ENCODE data around the gene PARP14. TPM values are rescaled to one million over a fixed set of nuclear protein-coding genes. Genes with fewer than 3 reads are reported as not detected.

The PARP14 gene
- total RNA-seq, 2 donors from 2014 or later, result 31.6 to 31.9 TPM

DNA sequence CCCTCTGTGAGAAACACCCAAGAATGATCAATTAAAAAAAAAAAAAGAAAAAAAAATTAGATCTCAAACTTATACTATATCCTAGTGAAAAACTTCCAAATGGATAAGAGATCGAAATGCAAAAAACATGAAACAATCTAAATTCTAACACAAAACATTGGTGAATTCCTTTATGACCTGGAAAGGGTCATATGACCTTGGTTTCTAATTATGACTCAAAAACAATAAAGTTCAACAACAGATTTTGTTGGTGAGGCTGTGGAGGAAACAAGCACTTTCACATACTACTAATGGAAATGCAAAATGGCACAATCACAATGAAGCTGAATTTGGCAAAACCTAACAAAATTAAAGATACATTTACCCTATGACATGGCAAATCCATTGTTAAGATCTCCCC lies 67.7 kb downstream of the PARP14 start:
- Histone ChIP-seq H3K36me3 (replicated peaks in 1 of 2; ENCODE audit: insufficient read depth in 1 of 2, low read depth in 2 of 2) (peaks cover 0 to 2% of the 10 kb centered on the region in 2 donors), H3K4me3 (no peak overlapping the region), H3K4me1 (no peaks in the 10 kb centered on the region), H3K27me3 (no peaks in the 10 kb centered on the region), H3K27ac (no peak overlapping the region), H3K9me3 (no peaks in the 10 kb centered on the region)
- no peak for TF ChIP-seq POLR2A (IDR thresholded peaks at IDR 0.05)
- TF ChIP-seq, protein P1, sequence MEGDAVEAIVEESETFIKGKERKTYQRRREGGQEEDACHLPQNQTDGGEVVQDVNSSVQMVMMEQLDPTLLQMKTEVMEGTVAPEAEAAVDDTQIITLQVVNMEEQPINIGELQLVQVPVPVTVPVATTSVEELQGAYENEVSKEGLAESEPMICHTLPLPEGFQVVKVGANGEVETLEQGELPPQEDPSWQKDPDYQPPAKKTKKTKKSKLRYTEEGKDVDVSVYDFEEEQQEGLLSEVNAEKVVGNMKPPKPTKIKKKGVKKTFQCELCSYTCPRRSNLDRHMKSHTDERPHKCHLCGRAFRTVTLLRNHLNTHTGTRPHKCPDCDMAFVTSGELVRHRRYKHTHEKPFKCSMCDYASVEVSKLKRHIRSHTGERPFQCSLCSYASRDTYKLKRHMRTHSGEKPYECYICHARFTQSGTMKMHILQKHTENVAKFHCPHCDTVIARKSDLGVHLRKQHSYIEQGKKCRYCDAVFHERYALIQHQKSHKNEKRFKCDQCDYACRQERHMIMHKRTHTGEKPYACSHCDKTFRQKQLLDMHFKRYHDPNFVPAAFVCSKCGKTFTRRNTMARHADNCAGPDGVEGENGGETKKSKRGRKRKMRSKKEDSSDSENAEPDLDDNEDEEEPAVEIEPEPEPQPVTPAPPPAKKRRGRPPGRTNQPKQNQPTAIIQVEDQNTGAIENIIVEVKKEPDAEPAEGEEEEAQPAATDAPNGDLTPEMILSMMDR (IDR thresholded peaks at IDR 0.05), result no peak
- WGBS, 2 donors, result 89 to 95% methylated on average over 1 of the region's 1 CpG
- intact Hi-C loops (cut with DNase I), result no loop called here
- ATAC-seq, result no peak
- DNase-seq, result no peak

DNA sequence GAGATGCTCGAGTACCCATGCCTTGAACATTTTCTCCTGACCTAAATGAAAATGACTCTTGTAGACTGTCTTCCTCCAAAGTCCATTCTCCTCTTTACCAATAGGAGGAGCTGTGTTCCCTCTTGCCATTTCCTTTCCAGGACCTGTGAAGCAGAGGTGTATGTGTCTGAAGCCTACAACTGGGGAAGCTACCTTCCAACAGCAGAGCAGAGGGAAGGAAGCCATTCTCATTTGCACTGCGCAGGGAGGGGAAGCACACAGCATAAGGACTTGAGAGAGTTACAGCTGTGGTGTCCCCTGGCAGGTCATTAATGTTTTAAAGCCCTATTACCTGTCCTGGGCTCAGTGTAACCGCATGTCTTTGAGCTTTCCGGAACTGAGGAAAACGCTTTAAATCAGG lies 74.3 kb downstream of the PARP14 start:
- ATAC-seq (peak; percentile 66), DNase-seq (peak in 1 of 4 donors; percentile 36)
- intact Hi-C loops (cut with DNase I), result no loop called here
- Histone ChIP-seq H3K36me3 (replicated peaks in 1 of 2; ENCODE audit: insufficient read depth in 1 of 2, low read depth in 2 of 2) (no peaks in the 10 kb centered on the region), H3K4me3 (no peak overlapping the region), H3K9me3 (peaks cover 0 to 6% (median 0%) of the 10 kb centered on the region in 3 donors), H3K4me1 (peaks cover 34% of the 10 kb centered on the region), H3K27me3 (no peaks in the 10 kb centered on the region), H3K27ac (peak overlapping the region; percentile 2 to 49 (median 12))
- whole genome bisulfite sequencing, 2 donors, result 73 to 74% methylated on average over 5 of the region's 5 CpGs
- TF ChIP-seq, protein P1 (IDR thresholded peaks at IDR 0.05), result peak; percentile 31 to 79 (median 67)
- no peak for TF ChIP-seq POLR2A (IDR thresholded peaks at IDR 0.05)

DNA sequence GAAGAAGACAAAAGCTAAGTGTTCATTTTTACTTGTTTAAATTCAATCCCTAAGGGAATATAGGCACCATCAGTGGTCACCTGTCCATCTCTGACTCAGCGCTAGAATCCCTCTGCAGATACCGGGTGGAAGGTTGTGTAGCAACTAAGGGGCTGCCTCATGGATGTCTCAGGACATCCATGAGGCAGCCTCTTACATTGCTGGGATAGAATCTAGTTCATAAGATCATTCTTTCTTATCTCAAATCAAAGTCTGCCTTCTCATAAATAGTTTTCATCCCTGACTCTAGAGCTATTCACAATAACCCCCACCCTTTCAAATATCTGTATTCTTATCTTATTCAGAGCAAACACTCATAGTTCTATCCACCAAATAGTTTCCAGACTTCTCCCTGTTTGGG lies 74.9 kb downstream of the PARP14 start:
- peak overlapping the region in 2 of 4 donors; percentile 2 to 49 for H3K27ac ChIP-seq
- H3K27me3 ChIP-seq, result no peaks in the 10 kb centered on the region
- intact Hi-C loops (cut with DNase I), result no loop called here
- no peak overlapping the region for H3K4me3 ChIP-seq
- DNase-seq (no peak), ATAC-seq (peak; percentile 48)
- WGBS, 2 donors, result 69 to 82% methylated on average over 2 of the region's 2 CpGs
- TF ChIP-seq, protein P1 (IDR thresholded peaks at IDR 0.05), result no peak
- no peak for TF ChIP-seq POLR2A (IDR thresholded peaks at IDR 0.05)
- H3K36me3 ChIP-seq (replicated peaks in 1 of 2; ENCODE audit: insufficient read depth in 1 of 2, low read depth in 2 of 2), result no peaks in the 10 kb centered on the region
- H3K4me1 ChIP-seq, result peaks cover 40% of the 10 kb centered on the region
- peaks cover 0 to 6% (median 0%) of the 10 kb centered on the region in 3 donors for H3K9me3 ChIP-seq

DNA sequence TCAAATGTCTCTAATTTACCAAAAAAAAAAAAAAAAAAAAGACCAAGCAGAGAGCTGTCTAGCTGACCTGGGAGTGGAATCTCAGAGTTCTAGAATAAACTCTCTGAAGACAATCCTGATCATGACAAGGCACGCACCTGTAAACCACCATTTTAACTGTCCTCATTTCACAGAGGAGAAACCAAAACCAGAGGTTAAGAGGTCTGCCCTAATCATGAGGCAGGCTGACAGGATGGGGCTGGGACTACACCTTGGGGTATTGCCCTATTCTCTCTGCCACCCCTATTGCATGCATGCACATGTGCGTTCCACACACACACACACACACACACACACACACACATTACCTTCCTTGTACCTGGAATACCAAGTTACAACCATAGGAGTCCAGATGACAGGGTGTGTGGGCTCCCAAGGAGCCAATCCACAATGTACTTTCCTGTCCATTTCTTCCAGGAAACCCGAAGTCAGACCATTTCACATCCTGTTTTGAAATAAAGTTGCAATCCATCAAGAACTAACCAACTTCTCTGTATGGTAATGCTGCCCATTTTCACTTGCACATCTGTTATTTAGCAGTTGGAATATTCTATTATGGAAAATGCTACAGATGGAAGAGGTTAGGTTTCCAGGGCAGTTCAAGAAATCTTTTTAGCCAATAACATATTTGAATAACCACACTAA lies 78.4 kb downstream of the PARP14 start:
- WGBS, 2 donors, result 61 to 87% methylated on average over 3 of the region's 3 CpGs
- Histone ChIP-seq H3K9me3 (peaks cover 0 to 5% (median 0%) of the 10 kb centered on the region in 3 donors), H3K36me3 (replicated peaks in 1 of 2; ENCODE audit: insufficient read depth in 1 of 2, low read depth in 2 of 2) (no peaks in the 10 kb centered on the region), H3K27ac (peak overlapping the region in 3 of 4 donors; percentile 5 to 84 (median 82)), H3K4me1 (peaks cover 60% of the 10 kb centered on the region), H3K4me3 (no peak overlapping the region), H3K27me3 (no peaks in the 10 kb centered on the region)
- TF ChIP-seq, protein P1 (IDR thresholded peaks at IDR 0.05), result no peak
- no peak for TF ChIP-seq POLR2A (IDR thresholded peaks at IDR 0.05)
- DNase-seq (no peak), ATAC-seq (no peak)
- intact Hi-C loops (cut with DNase I), result no loop called here
